ENCODE results near the gene AATK. TPM values are rescaled to one million over a fixed set of nuclear protein-coding genes. Genes with fewer than 3 reads are reported as not detected.

Gene AATK
- total and polyA plus RNA-seq, 4 experiments from 2014 or later: 0.09 to 2.1 (median 0.77) TPM

DNA sequence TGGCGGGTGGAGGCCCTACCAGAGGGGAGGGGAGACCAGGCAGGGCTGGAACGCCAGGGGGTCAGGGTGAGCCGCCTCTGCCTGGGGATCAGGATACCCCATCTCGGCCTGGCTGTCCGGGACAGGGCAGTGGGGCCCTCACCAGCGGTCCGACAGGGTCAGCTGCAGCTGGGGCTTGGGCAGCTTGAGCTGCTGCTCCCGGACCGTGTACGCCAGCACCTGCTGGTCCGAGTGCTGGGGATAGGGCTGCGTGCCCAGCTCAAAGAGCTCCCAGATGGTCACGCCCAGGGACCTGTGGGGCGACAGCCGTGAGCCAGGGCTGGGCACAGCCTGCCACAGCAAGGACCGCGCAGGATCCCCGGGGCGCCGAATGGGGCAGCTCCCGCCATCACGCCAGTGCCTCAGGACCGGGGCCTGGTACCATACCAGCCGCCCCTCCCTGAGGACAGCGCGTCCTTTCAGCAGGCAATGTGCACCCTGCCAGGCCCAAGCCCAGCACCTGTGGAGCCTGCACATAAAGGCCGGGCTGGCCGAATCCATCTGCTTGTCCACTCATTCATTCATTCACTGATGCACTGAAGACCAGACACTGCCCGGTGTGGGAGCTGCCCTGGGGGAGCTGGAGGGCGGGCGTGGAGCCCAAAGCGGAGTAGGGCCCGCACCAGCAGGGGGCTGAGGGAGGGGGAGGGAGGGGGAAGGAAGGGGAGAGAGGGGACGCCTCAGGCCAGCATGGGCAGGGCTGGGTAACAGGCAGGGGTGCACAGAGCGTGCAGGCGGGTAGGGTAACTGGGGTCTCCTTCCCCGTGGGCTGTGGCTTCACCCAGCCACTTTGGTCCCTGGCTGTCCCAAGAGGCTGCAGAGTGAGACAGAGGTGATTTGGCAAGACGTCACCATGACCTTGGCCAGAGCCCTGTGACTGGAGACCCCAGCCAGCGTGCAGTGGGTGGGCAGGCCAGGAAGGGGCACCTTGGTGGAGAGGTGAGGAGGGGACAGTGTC is 42.7 kb downstream of the AATK start:
- Mint-ChIP-seq H3K9me3 (no peaks in the 10 kb centered on the region), H3K27me3 (peaks cover 0 to under 1% of the 10 kb centered on the region in 2 donors), H3K36me3 (no peaks in the 10 kb centered on the region), H3K27ac (no peak overlapping the region), H3K4me1 (peaks cover 0 to 6% (median 3%) of the 10 kb centered on the region in 4 donors), H3K4me3 (no peak overlapping the region)
- no peak for DNase-seq
- no peaks in the 10 kb centered on the region for H3K9me3 ChIP-seq (ENCODE audit: control insufficient read depth in 1 of 2, low read length in 2 of 2)
- no peak overlapping the region for H3K27ac ChIP-seq (ENCODE audit: low read depth, low read length)
- ChIA-PET CTCF (ENCODE audit: partially characterized antibody) (no interaction called here), POLR2A (ENCODE audit: partially characterized antibody) (no interaction called here)
- intact Hi-C loops (cut with micrococcal nuclease): no loop called here
- no peak overlapping the region for H3K4me3 ChIP-seq (ENCODE audit: low read length in 2 of 2)
- H3K4me1 ChIP-seq (ENCODE audit: insufficient read depth, low read length): no peaks in the 10 kb centered on the region
- H3K27me3 ChIP-seq (ENCODE audit: insufficient read depth, low read length): no peaks in the 10 kb centered on the region
- no peaks in the 10 kb centered on the region for H3K36me3 ChIP-seq (ENCODE audit: insufficient read depth, low read length)

GRCh38 chr17:81121841-81122733 is 43.9 kb downstream of the AATK start:
- Mint-ChIP-seq H3K27ac (no peak overlapping the region), H3K4me3 (no peak overlapping the region), H3K4me1 (peaks cover 0 to 6% (median 3%) of the 10 kb centered on the region in 4 donors), H3K27me3 (peaks cover 2% of the 10 kb centered on the region in 2 donors), H3K9me3 (no peaks in the 10 kb centered on the region), H3K36me3 (no peaks in the 10 kb centered on the region)
- DNase-seq: no peak
- intact Hi-C loops (cut with micrococcal nuclease): no loop called here
- H3K27ac ChIP-seq (ENCODE audit: low read depth, low read length): no peak overlapping the region
- H3K9me3 ChIP-seq (ENCODE audit: control insufficient read depth in 1 of 2, low read length in 2 of 2): no peaks in the 10 kb centered on the region
- ChIA-PET CTCF (ENCODE audit: partially characterized antibody) (no interaction called here), POLR2A (ENCODE audit: partially characterized antibody) (no interaction called here)
- H3K27me3 ChIP-seq (ENCODE audit: insufficient read depth, low read length): no peaks in the 10 kb centered on the region
- H3K4me3 ChIP-seq (ENCODE audit: low read length in 2 of 2): no peak overlapping the region
- no peaks in the 10 kb centered on the region for H3K4me1 ChIP-seq (ENCODE audit: insufficient read depth, low read length)
- H3K36me3 ChIP-seq (ENCODE audit: insufficient read depth, low read length): no peaks in the 10 kb centered on the region

GRCh38 chr17:81120695-81121621 is 45.1 kb downstream of the AATK start:
- H3K4me1 Mint-ChIP-seq: peaks cover 0 to 6% (median 3%) of the 10 kb centered on the region in 4 donors
- DNase-seq: no peak
- POLR2A ChIA-PET (ENCODE audit: partially characterized antibody): no interaction called here
- H3K9me3 Mint-ChIP-seq: no peaks in the 10 kb centered on the region
- no peaks in the 10 kb centered on the region for H3K27me3 ChIP-seq (ENCODE audit: insufficient read depth, low read length)
- peaks cover 2% of the 10 kb centered on the region in 2 donors for H3K27me3 Mint-ChIP-seq
- H3K27ac ChIP-seq (ENCODE audit: low read depth, low read length): no peak overlapping the region
- H3K36me3 ChIP-seq (ENCODE audit: insufficient read depth, low read length): no peaks in the 10 kb centered on the region
- H3K4me1 ChIP-seq (ENCODE audit: insufficient read depth, low read length): no peaks in the 10 kb centered on the region
- H3K36me3 Mint-ChIP-seq: no peaks in the 10 kb centered on the region
- H3K27ac Mint-ChIP-seq: peak overlapping the region in 1 of 7 donors; percentile 42
- no peak overlapping the region for H3K4me3 ChIP-seq (ENCODE audit: low read length in 2 of 2)
- intact Hi-C loops (cut with micrococcal nuclease): no loop called here
- H3K4me3 Mint-ChIP-seq: no peak overlapping the region
- H3K9me3 ChIP-seq (ENCODE audit: control insufficient read depth in 1 of 2, low read length in 2 of 2): no peaks in the 10 kb centered on the region
- CTCF ChIA-PET (ENCODE audit: partially characterized antibody): interaction anchor here (1.1 kb wide), 1 partner anchor 98 kb away, joined by 3 read pairs; no protein-coding TSS in a partner anchor

DNA sequence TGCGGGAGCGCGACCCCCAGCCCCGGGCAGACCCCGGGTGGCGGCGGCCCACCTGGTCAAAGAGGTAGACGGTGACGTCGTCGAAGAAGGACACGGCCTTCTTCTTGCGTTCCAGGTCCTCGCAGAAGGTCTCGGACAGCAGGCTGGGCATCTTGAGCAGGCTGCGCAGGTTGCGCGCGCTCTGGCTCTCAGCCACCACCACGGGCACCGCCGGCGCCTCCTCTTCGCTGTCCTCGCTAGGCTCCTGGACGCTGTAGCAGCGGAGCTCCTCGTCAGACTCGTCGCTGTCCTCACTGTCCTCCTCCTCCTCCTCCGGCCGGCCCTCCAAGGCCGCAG is 45.9 kb downstream of the AATK start:
- ChIA-PET POLR2A (ENCODE audit: partially characterized antibody) (no interaction called here), CTCF (ENCODE audit: partially characterized antibody) (interaction anchor here (1.1 kb wide), 1 partner anchor 97 kb away, joined by 3 read pairs; no protein-coding TSS in a partner anchor)
- Mint-ChIP-seq H3K36me3 (no peaks in the 10 kb centered on the region), H3K4me1 (peaks cover 0 to 6% (median 3%) of the 10 kb centered on the region in 4 donors), H3K4me3 (no peak overlapping the region), H3K27ac (peak overlapping the region in 1 of 7 donors; percentile 93), H3K9me3 (no peaks in the 10 kb centered on the region), H3K27me3 (peaks cover 2% of the 10 kb centered on the region in 2 donors)
- Histone ChIP-seq H3K36me3 (ENCODE audit: insufficient read depth, low read length) (no peaks in the 10 kb centered on the region), H3K4me1 (ENCODE audit: insufficient read depth, low read length) (no peaks in the 10 kb centered on the region), H3K4me3 (ENCODE audit: low read length in 2 of 2) (no peak overlapping the region), H3K27me3 (ENCODE audit: insufficient read depth, low read length) (no peaks in the 10 kb centered on the region), H3K9me3 (ENCODE audit: control insufficient read depth in 1 of 2, low read length in 2 of 2) (no peaks in the 10 kb centered on the region), H3K27ac (ENCODE audit: low read depth, low read length) (no peak overlapping the region)
- no peak for DNase-seq
- intact Hi-C loops (cut with micrococcal nuclease): no loop called here

DNA sequence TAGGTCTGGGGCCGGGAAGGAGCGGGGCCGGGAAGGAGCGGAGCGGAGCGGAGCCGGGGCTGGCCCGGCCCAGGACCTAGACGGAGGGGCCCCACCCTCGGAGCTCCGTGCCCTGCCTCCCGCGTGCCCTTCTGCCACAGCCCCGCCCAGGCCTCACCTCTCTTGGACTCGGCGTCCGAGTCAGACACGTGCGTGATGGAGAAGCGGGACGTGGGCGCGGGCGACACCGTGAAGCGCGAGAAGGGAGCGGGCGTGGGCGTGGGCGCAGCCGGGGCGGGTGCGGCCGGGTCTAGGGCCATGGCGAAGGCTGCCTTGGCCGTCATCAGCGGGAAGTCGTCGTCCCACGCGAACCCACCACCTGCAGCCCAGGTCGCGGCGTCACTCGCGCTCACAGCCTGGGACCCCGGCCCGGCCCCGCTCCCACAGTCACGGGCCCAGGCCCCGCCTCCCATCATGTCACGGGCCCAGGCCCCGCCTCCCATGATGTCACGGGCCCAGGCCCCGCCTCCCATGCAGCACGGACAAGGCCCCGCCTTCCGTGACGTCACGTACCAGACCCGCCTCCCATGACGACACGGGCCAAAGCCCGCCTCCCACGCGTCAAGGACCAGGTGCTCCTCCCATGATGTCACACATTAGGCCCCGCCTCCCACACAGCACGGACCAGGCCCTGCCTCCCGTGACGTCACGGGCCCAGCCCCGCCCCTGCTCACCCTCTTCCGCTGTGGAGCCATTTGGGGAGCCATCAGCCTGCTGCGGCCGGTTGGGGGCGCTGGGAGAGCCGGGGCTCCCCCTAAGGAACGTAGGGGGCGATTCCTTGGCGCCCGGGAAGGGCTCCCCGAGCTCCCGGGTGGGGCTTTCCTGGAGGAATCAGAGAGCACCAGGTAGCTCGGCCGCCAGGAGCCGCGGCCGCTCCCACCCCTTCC is 46.5 kb downstream of the AATK start:
- H3K27ac Mint-ChIP-seq: peak overlapping the region in 5 of 7 donors; percentile 78 to 93 (median 88)
- H3K36me3 Mint-ChIP-seq: no peaks in the 10 kb centered on the region
- DNase-seq: peak; percentile 82 to 95 (median 85)
- Histone ChIP-seq H3K27me3 (ENCODE audit: insufficient read depth, low read length) (no peaks in the 10 kb centered on the region), H3K36me3 (ENCODE audit: insufficient read depth, low read length) (no peaks in the 10 kb centered on the region), H3K9me3 (ENCODE audit: control insufficient read depth in 1 of 2, low read length in 2 of 2) (no peaks in the 10 kb centered on the region), H3K4me1 (ENCODE audit: insufficient read depth, low read length) (no peaks in the 10 kb centered on the region), H3K27ac (ENCODE audit: low read depth, low read length) (no peak overlapping the region), H3K4me3 (ENCODE audit: low read length in 2 of 2) (peak overlapping the region in 1 of 2 donors; percentile 9)
- CTCF ChIA-PET (ENCODE audit: partially characterized antibody): interaction anchor here (1.1 kb wide), 1 partner anchor 96 kb away, joined by 3 read pairs; no protein-coding TSS in a partner anchor
- H3K27me3 Mint-ChIP-seq: peaks cover 2% of the 10 kb centered on the region in 2 donors
- H3K4me3 Mint-ChIP-seq: peak overlapping the region; percentile 26 to 86 (median 60)
- intact Hi-C loops (cut with micrococcal nuclease): no loop called here
- H3K9me3 Mint-ChIP-seq: no peaks in the 10 kb centered on the region
- H3K4me1 Mint-ChIP-seq: peaks cover 0 to 6% (median 3%) of the 10 kb centered on the region in 4 donors
- POLR2A ChIA-PET (ENCODE audit: partially characterized antibody): no interaction called here
